ENCODE measurements around the gene SPNS2. TPM values are rescaled to one million over a fixed set of nuclear protein-coding genes. Genes with fewer than 3 reads are reported as not detected.

Gene SPNS2
- polyA plus RNA-seq, 3 donors, result 0.23 to 0.33 TPM; not detected in 1

- Mint-ChIP-seq H3K27ac (peak overlapping the region; percentile 86 to 96 (median 95)), H3K27me3 (ENCODE audit: low read depth in 3 of 3) (peaks cover 0 to 2% (median 1%) of the 10 kb centered on the region in 3 donors), H3K36me3 (peaks cover 18 to 25% of the 10 kb centered on the region in 2 donors), H3K9me3 (no peaks in the 10 kb centered on the region), H3K4me1 (peaks cover 21% of the 10 kb centered on the region), H3K4me3 (peak overlapping the region; percentile 91 to 97)
- no peaks in the 10 kb centered on the region for H3K27me3 ChIP-seq (ENCODE audit: control insufficient read depth in 2 of 2, insufficient read depth in 2 of 2, low read length in 2 of 2)
- H3K4me3 ChIP-seq (replicated peaks in 1 of 3; ENCODE audit: low read depth in 2 of 3, low read length in 3 of 3), result peak overlapping the region; percentile 70 to 89 (median 87)
- WGBS (ENCODE audit: insufficient coverage), result 80% methylated on average over 10 of the region's 17 CpGs
- peak overlapping the region; percentile 91 for H2AFZ ChIP-seq (ENCODE audit: insufficient read depth, low read depth, low read length, poor library complexity, severe bottlenecking)
- no peak for DNase-seq
- peaks cover 17% of the 10 kb centered on the region for H3K79me2 ChIP-seq (ENCODE audit: insufficient read depth, low read length)
- H3K9ac ChIP-seq (ENCODE audit: insufficient read depth, low read length, poor library complexity, severe bottlenecking), result peak overlapping the region; percentile 70
- TF ChIP-seq CTCF (IDR thresholded peaks at IDR 0.05), result no peak
- intact Hi-C loops (cut with micrococcal nuclease), result no loop called here
- H3K36me3 ChIP-seq (replicated peaks in 1 of 2; ENCODE audit: control insufficient read depth in 1 of 2, insufficient read depth in 2 of 2, low read length in 2 of 2), result peaks cover 19 to 25% of the 10 kb centered on the region in 2 donors
- H4K20me1 ChIP-seq (ENCODE audit: insufficient read depth, low read length), result no peaks in the 10 kb centered on the region
- no peaks in the 10 kb centered on the region for H3K9me3 ChIP-seq (replicated peaks in 1 of 2; ENCODE audit: control insufficient read depth in 1 of 2, insufficient read depth in 1 of 2, low read length in 2 of 2)
- peaks cover 19 to 26% of the 10 kb centered on the region in 2 donors for H3K4me1 ChIP-seq (ENCODE audit: control insufficient read depth in 1 of 2, insufficient read depth in 2 of 2, low read length in 2 of 2)
- peak overlapping the region; percentile 96 for H3K4me2 ChIP-seq (replicated peaks; ENCODE audit: extremely low read depth, low read length, poor library complexity, severe bottlenecking)
- H3K27ac ChIP-seq (ENCODE audit: low read depth in 1 of 2, low read length in 2 of 2), result peak overlapping the region; percentile 62 to 80
Observed at GRCh38 chr17:4555873-4556759, 57.4 kb downstream of the SPNS2 start.

- Histone ChIP-seq H3K4me3 (replicated peaks in 1 of 3; ENCODE audit: low read depth in 2 of 3, low read length in 3 of 3) (no peak overlapping the region), H3K36me3 (replicated peaks in 1 of 2; ENCODE audit: control insufficient read depth in 1 of 2, insufficient read depth in 2 of 2, low read length in 2 of 2) (peaks cover 12 to 17% of the 10 kb centered on the region in 2 donors), H3K4me2 (replicated peaks; ENCODE audit: extremely low read depth, low read length, poor library complexity, severe bottlenecking) (no peak overlapping the region), H3K9me3 (replicated peaks in 1 of 2; ENCODE audit: control insufficient read depth in 1 of 2, insufficient read depth in 1 of 2, low read length in 2 of 2) (no peaks in the 10 kb centered on the region), H3K9ac (ENCODE audit: insufficient read depth, low read length, poor library complexity, severe bottlenecking) (no peak overlapping the region), H3K79me2 (ENCODE audit: insufficient read depth, low read length) (peaks cover 17% of the 10 kb centered on the region), H2AFZ (ENCODE audit: insufficient read depth, low read depth, low read length, poor library complexity, severe bottlenecking) (peak overlapping the region; percentile 91), H3K27me3 (ENCODE audit: control insufficient read depth in 2 of 2, insufficient read depth in 2 of 2, low read length in 2 of 2) (no peaks in the 10 kb centered on the region), H4K20me1 (ENCODE audit: insufficient read depth, low read length) (no peaks in the 10 kb centered on the region), H3K4me1 (ENCODE audit: control insufficient read depth in 1 of 2, insufficient read depth in 2 of 2, low read length in 2 of 2) (peaks cover 19 to 26% of the 10 kb centered on the region in 2 donors), H3K27ac (ENCODE audit: low read depth in 1 of 2, low read length in 2 of 2) (no peak overlapping the region)
- Mint-ChIP-seq H3K4me1 (peaks cover 23% of the 10 kb centered on the region), H3K4me3 (no peak overlapping the region), H3K27ac (no peak overlapping the region), H3K36me3 (peaks cover 9 to 16% of the 10 kb centered on the region in 2 donors), H3K9me3 (no peaks in the 10 kb centered on the region), H3K27me3 (ENCODE audit: low read depth in 3 of 3) (peaks cover 0 to 3% (median 2%) of the 10 kb centered on the region in 3 donors)
- no peak for TF ChIP-seq CTCF (IDR thresholded peaks at IDR 0.05)
- WGBS (ENCODE audit: insufficient coverage), result 100% methylated on average over 3 of the region's 4 CpGs
- no peak for DNase-seq
- intact Hi-C loops (cut with micrococcal nuclease), result no loop called here
Observed at GRCh38 chr17:4556996-4557395, 58.3 kb downstream of the SPNS2 start.
